CD4-positive, alpha-beta T cell treated with Interferon gamma for 1 hour (primary cell): Measurements from ENCODE around the gene AHDC1.
"Not testable (repeated sequence)": the region's sequence is repeated elsewhere in the genome, so short reads cannot be mapped to it uniquely, and the experiment has no call there.

Source experiments
- DNase-seq: peaks from one replicate; pipeline ENCODE4 v3.0.0-alpha.2; 2020

AHDC1 gene

DNA sequence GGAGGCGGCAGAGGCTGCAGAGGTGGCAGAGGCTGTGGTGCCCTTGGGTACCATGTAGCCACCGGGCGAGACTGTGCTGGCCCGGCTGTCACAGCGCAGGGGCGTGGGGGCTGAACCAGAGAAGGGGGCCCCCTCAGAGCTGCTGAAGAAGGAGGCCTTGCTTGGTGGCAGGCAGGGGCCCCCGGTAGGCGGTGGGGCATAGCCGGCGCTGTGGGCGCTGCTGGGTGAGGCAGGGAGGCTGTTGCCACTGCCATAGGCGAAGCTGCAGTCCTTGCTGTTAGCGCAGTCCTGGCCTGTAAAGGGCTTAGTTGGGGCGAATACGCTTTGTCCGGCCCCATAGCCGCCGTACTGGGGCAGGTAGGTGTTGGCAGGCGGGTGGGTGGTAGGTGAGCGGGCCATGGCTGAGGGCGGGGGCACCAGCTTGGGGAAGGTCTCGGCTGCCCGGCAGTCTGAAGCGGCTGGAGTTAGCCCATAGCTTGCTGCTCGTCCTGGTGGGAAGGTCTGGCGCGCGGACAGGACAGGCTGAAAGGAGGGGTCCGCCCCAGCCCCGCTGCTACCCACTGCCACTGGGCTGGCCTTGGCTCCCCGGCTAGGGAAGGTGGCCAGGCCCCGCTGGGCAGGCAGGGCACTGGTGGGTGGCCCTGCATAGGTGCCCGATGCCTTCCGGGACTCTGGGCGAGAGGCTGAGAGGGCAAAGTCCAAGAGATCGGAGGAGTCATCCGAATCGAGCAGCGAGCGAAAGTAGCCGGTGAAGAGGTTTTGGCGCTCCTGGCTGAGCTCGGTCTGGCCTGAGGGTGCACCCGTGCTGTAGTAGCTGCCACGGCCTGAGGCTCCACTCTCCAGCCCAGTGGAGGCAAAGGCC is 54.9 kb downstream of the AHDC1 start:
- no peak for DNase-seq

DNA sequence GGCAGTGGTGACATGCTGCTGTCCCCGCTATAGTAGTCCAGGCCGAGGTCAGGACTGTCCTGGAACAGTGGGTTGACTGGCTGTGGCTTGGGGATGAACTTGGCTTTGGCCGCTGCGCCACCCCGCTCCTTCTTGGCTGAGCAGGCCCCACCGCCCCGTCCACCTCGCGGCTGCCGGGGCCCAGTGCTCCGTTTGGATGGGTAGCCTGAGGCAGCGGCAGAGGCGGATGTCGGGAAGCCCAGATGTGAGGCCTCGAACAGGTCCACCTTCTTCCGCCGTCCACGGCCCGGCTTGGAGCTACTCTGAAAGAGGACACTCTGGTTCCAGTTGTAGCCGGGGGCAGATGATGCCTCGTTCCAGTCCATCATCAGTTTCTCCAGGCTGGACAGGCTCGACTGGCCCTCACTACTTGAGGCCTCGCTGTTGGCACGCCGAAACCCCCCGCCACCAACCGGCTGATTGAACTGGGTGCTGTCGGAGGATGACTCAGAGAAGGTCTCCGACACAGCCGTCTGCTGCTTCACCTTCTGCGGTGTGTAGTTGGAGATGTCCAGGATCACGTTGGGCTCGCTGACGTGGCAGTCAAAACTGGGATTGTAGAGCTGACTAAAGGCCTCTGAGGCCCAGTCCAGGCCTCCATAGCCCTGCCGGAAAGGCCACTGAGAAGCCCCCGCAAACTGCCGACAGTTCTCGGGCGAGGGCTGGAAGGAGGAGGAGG is 55.6 kb downstream of the AHDC1 start:
- no peak for DNase-seq

DNA sequence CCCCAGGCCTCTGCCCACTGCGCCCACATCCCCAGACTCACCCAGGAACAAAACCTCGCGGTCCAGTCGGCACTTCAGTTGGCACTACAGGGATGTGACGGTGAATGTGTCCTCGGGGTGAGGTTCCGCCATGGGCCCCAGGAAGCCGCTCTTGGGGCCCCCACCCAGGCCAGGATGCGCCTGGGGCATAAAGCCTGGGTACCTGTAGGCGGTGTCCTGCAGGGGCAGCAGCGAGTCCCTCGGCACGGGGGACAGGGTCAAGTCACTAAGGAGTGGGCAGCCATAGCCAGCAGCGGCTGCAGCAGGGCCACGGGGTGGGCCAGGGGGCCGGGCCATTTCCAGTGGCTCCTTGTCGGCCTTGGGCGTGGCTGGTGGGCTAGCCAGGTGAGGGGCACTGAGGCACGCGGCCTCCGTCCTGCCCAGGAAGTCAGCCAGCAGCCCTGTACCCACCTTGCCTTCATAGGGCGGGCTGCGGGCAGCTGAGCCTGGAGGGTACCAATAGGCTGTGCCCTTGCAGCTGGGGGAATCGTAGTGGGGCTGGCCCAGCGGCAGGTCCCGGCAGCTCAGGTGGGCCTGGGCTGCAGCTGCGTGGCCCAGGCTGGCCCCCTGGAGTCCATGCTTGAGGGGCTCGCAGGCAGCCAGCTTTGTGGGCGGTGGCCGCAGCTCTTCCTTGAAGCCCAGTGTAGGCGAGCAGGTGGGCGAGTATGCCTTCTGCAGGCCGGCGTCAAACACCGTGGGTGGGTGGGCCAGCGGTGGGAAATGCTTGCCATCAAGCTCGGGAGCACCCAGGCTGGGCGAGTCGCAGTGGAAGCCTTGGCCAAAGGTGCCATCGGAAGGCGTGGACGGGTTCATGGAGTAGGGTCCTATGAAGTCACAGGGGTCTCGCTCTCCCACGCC is 56.5 kb downstream of the AHDC1 start:
- no peak for DNase-seq

DNA sequence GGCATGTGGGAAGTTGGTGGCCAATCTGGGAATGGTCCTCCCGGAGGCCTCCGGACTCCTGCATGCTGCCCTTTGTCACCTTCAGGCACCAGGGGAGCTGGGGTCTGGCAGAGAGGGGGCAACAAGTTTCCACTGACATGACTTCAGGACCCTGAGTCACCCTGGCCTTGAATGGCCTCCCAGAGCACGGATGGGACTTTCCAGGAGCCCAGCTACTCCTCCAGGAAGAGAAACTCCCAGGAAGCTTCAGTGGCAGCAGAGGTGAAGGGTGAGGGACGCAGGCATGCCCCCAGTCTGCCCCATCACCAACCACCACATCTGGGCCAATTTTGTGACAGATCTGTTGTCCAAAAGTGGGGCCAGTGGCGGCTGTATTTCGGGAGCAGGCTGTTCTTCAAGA is 58.1 kb downstream of the AHDC1 start:
- no peak for DNase-seq

DNA sequence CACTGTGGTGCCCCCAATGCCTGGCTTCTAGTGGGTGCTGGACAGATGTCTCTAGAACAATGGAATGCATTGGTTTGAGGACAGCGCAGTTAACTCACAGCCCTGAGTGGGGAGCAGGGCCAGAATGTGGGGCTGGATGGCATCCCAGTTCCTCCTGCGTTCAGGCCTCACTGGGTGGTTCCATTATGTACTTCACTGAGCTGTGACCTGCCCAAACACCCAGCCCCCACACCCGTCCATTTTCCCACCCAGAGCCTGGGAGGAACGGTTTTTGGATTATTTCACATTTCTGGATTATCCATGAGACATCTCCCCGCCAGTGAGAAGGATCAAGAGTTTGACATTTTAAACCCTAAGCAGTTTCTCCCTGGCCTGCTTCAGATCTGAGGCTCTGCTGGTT is 58.7 kb downstream of the AHDC1 start:
- no peak for DNase-seq

DNA sequence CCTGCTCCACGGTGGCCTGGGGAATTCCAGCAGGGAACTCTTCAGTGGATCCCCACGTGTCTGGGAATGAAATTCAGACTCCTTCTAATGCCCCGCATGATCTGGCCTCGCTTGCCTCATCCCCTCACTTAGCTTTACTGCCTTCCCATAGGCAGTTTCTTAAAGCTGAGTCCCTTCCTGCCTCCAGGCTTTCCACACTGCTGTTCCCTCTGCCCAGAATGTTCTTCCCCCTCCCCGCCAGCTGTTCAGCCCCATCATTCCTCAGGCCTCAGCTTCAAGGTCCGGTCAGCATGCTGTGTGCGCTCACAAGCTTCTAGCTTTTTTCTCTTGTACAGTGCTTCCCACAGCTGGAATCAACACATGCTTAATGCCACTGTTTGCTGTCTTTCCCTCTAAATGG is 59.1 kb downstream of the AHDC1 start:
- DNase-seq: no peak

DNA sequence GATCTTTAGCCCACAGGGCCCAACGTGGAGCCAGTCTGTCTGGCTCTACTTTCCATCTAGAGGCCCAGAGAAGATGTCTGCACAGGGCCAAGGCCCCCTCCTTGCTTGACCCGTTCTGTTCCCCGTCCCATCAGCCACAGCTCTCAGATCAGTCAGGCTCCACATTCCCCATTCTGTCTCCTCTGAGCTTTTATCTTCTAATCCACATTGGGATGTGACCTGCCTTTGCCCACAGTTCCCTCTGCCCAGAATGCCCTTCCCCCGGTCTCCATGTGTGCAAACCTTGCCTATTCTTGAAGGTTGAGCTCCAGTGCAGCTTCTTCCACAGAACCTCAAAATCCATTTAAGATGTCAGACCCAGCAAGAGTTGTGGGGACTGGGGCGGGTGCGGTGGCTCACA is 60.7 kb downstream of the AHDC1 start:
- DNase-seq: no peak

DNA sequence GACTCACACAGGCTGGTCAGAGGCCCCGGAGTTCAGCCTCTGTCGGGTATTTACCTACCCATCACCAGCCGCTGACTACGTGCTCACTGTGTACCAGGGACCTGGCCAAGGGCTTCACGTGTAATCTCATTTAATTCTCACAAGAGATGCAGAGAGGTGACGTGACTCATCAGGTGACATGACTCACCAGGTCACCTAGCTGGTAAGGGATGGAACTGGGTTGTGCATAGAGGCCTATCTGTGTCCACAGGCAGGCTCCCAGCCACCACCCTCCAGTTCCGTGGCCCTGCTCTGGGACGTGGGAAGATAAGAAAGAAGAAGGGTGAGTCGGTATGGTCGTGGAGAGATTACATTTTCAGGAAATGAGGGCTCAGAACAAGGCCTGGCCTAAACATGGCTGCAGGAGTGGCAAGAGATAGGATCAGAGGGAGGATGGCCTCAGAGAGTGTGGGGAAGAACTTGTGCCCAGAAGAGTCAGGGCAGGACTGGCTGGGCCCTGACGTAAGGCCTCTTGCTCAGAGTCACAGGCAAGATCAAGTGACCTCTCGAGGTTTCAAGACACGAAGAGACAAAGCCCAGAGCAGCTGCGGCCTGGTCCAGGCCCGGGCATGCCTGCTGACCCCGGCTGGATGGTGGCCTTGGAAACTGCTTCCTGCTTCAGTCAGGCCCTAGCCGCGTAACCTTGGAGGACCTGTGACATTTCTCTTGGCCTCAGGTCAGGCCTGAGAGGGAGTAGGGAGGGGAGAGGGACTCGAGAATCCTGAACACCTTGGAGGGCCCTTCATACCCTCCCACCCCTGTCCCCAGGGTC is 61.3 kb downstream of the AHDC1 start:
- no peak for DNase-seq

DNA sequence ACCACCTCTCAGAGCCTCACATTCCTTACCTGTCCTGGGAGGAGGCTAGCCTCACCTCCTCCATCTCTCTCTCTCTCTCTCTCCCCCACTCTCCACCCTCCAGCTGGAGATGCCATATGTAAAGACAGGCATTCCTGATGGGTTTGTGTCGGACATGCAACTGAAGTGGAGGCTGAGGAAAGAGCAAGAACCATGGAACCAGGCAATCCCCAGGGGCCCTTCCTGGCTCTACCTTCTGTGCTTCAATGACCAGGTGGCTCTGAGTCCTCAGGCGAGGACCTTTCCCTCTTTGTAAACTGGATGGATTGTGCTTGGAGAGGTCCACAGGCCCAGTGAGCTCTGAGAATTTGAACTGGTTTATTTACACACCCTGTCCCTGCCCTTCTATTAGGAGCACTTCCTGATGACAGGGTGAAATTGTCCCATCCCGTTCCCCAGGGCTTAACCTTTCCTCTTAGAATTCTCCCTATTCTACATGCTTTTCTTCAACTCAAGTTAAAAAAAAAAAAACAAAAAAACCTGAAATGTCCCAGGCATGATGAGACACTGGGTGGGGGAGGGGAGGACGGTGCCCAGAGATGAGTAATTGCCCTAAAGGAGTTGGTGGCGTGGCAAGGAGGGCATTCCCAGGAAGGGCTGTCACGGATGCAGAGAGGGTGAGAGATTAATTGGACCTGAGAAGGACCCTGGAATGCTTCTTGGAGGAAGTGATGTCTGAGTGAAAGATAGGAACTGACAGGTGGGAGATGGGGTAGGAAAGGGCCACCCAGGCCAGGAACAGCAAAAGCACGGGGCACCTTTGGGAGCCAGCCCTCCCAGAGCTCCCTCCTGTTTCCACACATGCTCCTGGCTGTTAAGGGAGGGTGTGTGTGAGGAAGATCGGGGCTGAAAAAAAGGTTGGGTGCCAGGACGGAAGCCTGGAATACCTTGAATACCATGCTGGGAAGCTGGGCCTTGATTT is 63.8 kb downstream of the AHDC1 start:
- DNase-seq: no peak

DNA sequence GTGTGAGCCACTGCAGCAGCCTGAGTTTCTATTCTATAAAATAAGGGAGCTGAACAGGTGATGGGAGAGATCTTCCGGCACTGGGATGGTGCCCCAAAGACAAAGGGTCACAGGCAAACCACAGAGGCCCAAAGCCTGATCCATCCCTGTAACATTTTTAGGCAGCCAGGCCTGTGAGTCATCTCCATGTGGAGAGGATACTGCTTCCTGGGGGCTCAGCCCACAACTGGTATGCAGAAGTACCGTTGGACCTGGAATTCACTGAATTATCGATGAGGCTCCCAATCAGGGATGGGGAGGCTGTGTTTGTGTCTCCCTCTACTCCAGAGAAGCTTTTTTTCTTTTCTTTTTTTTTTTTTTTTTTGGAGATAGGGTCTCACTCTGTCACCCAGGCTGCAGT is 65.2 kb downstream of the AHDC1 start:
- no peak for DNase-seq

DNA sequence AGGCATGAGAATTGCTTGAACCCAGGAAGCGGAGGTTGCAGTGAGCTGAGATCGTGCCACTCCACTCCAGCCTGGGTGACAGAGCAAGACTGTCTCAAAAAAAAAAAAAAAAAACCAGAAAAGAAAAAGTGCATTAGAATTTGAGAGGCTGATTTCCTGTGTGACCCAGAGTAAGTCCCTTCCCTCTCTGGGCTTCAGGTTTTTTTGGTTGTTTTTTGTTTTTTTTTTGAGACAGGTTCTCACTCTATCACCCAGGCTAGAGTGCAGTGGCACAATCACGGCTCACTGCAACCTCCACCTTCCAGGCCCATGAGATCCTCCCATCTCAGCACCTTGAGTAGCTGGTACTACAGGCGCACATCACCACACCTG is 65.7 kb downstream of the AHDC1 start:
- DNase-seq: not testable (repeated sequence)

DNA sequence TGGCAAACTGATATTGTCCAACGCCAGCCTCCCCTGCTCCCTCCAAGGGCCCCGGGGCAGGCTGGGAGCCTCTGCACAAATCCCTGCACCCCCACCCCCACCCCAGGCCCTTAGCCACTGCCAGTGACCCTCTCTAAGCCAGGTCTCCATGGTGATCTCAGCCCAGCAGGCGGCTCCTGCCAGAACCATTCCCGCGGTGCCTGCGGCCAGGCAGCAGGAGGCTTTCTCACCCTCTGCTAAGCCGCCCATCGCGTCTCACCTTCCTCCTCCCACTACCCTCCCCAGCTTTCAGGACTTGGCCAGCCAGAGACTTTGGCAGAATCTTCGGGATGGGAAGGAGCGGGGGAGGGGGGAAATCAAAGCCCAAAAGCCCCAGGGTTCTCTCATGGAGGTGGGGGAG is 67.2 kb downstream of the AHDC1 start:
- no peak for DNase-seq

DNA sequence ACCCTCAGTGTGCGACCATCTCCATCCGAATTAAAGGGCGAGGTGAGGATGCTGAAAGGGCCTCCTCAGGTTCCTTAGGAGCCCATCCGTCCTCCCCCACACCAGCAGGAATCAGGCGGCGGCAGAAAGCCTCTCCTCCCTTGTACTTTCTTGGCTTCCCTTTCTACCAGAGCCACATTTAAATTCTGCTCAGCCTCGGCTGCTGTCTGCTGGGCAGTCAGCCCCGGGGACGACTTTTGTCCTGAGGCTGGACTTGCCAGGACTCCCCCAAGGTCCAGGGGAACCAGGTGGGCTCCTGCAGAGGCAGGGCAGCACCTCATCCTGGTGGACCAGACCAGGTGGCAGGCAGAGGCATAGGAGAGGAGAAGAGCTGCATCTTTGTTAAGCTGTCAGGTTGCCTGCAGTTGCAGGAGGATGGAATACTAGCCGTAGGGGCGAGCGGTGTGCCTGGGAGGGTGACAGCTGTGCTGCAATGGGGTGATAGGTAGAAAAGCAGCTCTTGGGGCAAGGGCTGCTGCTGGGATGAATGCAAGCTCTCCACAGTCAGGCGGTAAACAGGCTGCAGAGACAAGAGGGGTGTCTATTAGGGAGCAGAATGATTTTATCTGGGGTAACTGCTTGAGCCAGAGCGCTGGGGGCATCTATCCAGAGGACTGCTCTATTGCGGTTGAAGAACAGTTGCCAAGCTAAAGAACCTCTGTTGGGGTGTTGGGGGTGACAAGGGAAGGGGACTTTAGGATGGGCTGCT is 67.8 kb downstream of the AHDC1 start:
- DNase-seq: no peak

DNA sequence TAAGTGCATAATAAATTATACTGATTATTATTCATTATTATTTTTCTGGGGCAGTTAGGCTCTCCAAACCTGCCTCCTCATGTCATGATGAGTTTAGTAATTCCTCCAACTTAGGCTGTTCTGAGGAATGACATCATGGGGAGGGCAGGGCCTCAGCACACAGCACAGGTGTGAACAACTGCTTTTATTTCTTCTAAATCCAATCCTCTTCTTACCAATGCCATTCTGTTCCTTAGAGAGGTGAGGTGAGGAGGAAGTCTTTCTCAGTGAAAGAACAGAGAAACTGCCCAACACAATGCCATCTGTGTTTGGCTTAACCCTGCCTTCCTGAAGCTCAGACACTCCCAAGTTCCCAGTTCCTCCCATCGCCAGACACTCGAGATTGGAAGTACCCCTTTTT is 68.6 kb downstream of the AHDC1 start:
- DNase-seq: no peak

DNA sequence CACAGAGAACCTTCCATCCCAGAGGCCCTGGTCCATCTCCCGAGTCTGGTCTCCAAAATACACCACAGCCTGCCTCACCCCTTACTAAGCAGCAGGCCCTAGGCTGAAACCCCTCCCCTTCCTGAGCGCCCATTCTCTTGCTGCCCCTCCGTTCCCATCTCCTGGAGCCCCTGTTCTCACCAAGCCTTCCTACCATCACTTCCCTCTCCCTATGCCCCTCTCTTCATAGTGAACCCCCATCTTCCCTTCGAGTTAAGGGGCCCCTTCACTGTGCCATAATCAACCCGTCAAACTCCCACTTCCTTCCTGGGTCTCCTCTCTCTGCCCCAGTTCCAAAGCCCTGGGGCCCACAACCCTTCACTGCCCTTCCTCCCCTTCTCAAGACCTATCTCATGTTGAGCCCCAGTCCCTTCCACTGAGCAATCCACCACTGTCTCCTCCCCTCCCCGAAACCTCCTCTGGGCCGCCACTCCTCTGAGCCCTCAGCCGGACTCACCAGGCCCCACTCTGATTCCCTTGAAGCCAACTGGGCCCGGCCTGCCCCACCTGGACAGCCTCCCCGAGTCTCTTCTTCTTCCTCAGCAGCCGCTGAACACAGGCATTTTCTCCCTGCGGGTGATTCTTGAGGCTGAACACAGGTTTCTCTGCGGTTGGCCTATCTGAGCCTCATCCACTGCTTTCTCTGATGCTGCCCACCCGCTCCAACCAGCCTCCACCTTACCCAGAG is 71.8 kb downstream of the AHDC1 start:
- no peak for DNase-seq

DNA sequence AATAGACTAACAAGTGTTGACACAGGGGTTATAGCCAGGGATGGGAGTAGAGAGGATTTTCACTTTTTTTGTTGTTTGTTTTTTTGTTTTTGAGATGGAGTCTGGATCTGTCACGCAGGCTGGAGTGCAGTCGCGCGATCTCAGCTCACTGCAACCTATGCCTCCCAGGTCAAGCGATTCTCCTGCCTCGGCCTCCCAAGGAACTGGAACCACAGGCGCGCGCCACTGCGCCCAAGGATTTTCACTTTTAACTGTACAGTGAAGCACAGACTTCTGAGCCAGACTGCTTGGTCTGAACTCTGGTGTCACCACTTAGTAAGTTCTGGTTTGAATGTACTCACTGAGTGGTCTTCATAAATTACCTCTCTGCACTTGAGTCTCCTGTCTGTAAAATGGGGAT is 73.8 kb downstream of the AHDC1 start:
- DNase-seq: no peak

DNA sequence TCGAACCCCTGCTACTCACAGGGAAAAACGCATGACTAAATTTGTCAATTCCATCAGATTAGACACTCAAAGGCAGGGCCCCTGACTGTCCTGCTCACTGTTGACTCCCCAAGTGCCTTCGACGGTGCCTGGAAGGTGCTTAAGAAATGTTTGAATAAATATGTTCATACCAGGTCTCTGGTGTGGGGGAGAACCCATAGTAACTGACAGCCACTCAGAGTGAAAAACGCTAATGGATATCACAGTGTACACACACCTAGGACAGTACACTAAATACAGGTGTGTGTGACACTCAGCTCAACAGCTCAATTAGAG is 74.3 kb downstream of the AHDC1 start:
- DNase-seq: no peak

DNA sequence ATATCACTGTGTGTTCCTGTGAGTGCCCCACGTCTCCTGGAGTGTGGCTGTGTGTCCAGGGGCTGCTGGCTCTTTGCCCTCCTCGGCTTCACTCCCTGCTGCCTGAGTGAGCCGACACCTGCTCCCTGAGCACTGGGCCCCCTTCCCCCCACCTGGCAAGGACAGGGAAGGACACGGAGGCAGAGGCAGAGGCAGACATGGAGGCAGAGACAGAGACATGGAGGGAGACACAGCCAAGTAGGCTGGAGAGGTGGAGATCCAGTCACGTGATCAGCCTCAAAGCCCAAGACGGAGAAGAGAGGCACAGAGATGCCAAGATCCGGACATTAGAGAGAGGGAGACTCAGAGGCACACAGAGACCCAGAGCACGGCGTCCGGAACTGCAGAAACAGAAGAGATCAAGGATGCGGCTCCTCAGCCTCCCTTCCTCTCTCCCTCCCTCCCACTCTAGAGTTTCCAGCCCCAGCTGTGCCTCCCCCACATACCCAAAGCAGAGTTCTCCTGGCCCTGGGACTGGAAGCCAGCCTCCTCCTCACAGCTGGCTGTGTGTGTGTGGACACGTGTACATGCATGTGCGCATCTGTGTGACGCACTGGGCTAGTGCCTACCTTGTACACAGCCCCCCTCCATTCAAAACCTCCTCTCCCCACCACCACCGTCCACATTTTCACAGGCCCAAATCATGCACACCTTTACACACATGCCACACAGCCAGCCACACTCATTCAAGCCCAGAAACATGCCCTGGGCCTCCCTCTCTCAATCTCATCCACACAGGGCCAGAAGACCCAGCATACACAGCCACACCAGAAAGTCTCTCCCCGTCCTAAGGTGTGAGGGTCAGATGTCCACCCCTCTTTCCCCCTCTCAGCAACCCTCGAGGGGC is 74.9 kb downstream of the AHDC1 start:
- DNase-seq: no peak
